Mesothelial cell of epicardium (in vitro differentiated cells): ENCODE measurements around the gene NR6A1. TPM values are rescaled to one million over a fixed set of nuclear protein-coding genes. Genes with fewer than 3 reads are reported as not detected.

ENCODE experiments used
- DNase-seq, 2 experiments: peaks; one replicate each; pipeline ENCODE4 v3.0.0; 2021; ENCODE audit warnings: low spot score in 2 of 2; ENCODE audit not compliant: unreplicated experiment in 2 of 2
- H3K27ac Mint-ChIP-seq: 2 replicates; pipeline ENCODE4 v1.8.0; 2021; ENCODE audit warnings: mixed read lengths
- H3K27me3 Mint-ChIP-seq: 2 replicates; pipeline ENCODE4 v1.8.0; 2021; ENCODE audit warnings: low read depth, mixed read lengths
- H3K36me3 Mint-ChIP-seq: 2 replicates; pipeline ENCODE4 v1.8.0; 2021; ENCODE audit warnings: mixed read lengths
- H3K4me1 Mint-ChIP-seq: 2 replicates; pipeline ENCODE4 v1.8.0; 2021; ENCODE audit warnings: mixed read lengths
- H3K4me3 Mint-ChIP-seq: 2 replicates; pipeline ENCODE4 v1.8.0; 2021; ENCODE audit warnings: mild to moderate bottlenecking, moderate library complexity, mixed read lengths
- H3K9me3 Mint-ChIP-seq: 2 replicates; pipeline ENCODE4 v1.8.0; 2021; ENCODE audit warnings: mixed read lengths
- CTCF ChIP-seq: fragments of 200-600 bp; sonication (generic); IDR thresholded peaks from one replicate; pipeline ENCODE4 v1.5.0; 2021; ENCODE audit warnings: antibody characterized with exemption; ENCODE audit not compliant: unreplicated experiment
- total RNA-seq: library from RNA; stranded (reverse); gene quantifications from 3 replicates; pipeline ENCODE4 v1.2.1, GENCODE V29; 2021

NR6A1 gene
- total RNA-seq, 1 donor from 2014 or later, result 5.9 TPM

GRCh38 chr9:124781967-124782660 is 11.0 kb upstream of the NR6A1 start:
- H3K9me3 Mint-ChIP-seq, result no peaks in the 10 kb centered on the region
- no peaks in the 10 kb centered on the region for H3K36me3 Mint-ChIP-seq
- DNase-seq, result peak in 1 of 2 experiments; percentile 34
- peaks cover 28% of the 10 kb centered on the region for H3K4me1 Mint-ChIP-seq
- TF ChIP-seq CTCF, result no peak
- no peak overlapping the region for H3K4me3 Mint-ChIP-seq
- peak overlapping the region; percentile 59 for H3K27ac Mint-ChIP-seq
- H3K27me3 Mint-ChIP-seq, result no peaks in the 10 kb centered on the region

- Mint-ChIP-seq H3K36me3 (no peaks in the 10 kb centered on the region), H3K27me3 (peaks cover 10% of the 10 kb centered on the region), H3K4me1 (peaks cover 32% of the 10 kb centered on the region), H3K9me3 (no peaks in the 10 kb centered on the region), H3K4me3 (no peak overlapping the region), H3K27ac (peak overlapping the region; percentile 42)
- DNase-seq, result peak in 1 of 2 experiments; percentile 33
- no peak for TF ChIP-seq CTCF
These were observed 9.6 kb upstream of the NR6A1 start for GRCh38 chr9:124780757-124781151.

GRCh38 chr9:124780060-124780756 is 9.1 kb upstream of the NR6A1 start:
- peak overlapping the region; percentile 95 for H3K27ac Mint-ChIP-seq
- peak in 1 of 2 experiments; percentile 39 for DNase-seq

GRCh38 chr9:124779368-124780059 is 8.4 kb upstream of the NR6A1 start:
- Mint-ChIP-seq H3K27me3 (peaks cover 14% of the 10 kb centered on the region), H3K36me3 (no peaks in the 10 kb centered on the region), H3K4me1 (peaks cover 33% of the 10 kb centered on the region), H3K9me3 (no peaks in the 10 kb centered on the region), H3K27ac (peak overlapping the region; percentile 95), H3K4me3 (peak overlapping the region; percentile 44)
- peak in 1 of 2 experiments; percentile 42 for DNase-seq
- no peak for TF ChIP-seq CTCF

More at GRCh38 chr9:124780060-124780756, 9.1 kb upstream of the NR6A1 start:
- no peak for TF ChIP-seq CTCF
- Mint-ChIP-seq H3K4me1 (peaks cover 32% of the 10 kb centered on the region), H3K4me3 (no peak overlapping the region), H3K9me3 (no peaks in the 10 kb centered on the region), H3K36me3 (no peaks in the 10 kb centered on the region), H3K27me3 (peaks cover 13% of the 10 kb centered on the region)

- peak overlapping the region; percentile 95 for H3K27ac Mint-ChIP-seq
These were observed 7.7 kb upstream of the NR6A1 start for GRCh38 chr9:124778575-124779367.

More at GRCh38 chr9:124778575-124779367, 7.7 kb upstream of the NR6A1 start:
- H3K4me1 Mint-ChIP-seq, result peaks cover 34% of the 10 kb centered on the region
- peak in 1 of 2 experiments; percentile 16 for DNase-seq
- no peak for TF ChIP-seq CTCF
- H3K27me3 Mint-ChIP-seq, result peaks cover 15% of the 10 kb centered on the region
- no peaks in the 10 kb centered on the region for H3K36me3 Mint-ChIP-seq
- H3K4me3 Mint-ChIP-seq, result peak overlapping the region; percentile 44
- no peaks in the 10 kb centered on the region for H3K9me3 Mint-ChIP-seq
